Small intestine (tissue), 7 donors: ENCODE measurements around the gene SEL1L3. TPM values are rescaled to one million over a fixed set of nuclear protein-coding genes. Genes with fewer than 3 reads are reported as not detected.

ENCODE experiments used
- DNase-seq, 2 donors: peaks; one replicate each; pipeline versions ENCODE4 v3.0.0 to v3.0.0-alpha.2; 2013
- FAIRE-seq: peaks from 2 replicates; lab custom pipeline; 2012; peaks lifted over from hg19 to GRCh38; lab: Jason Lieb, UNC
- H3K27ac ChIP-seq, 3 donors: one replicate each; pipeline ENCODE4 v1.5.1; 2013; ENCODE audit warnings: low read length in 2 of 3, mild to moderate bottlenecking in 2 of 3, control low read depth in 1 of 3, inconsistent platforms in 1 of 3, low read depth in 1 of 3, moderate library complexity in 1 of 3
- H3K27me3 ChIP-seq, 3 donors: one replicate each; pipeline ENCODE4 v1.6.1; 2013; ENCODE audit warnings: low read length in 3 of 3, inconsistent platforms in 1 of 3; ENCODE audit not compliant: control insufficient read depth in 3 of 3, insufficient read depth in 3 of 3
- H3K36me3 ChIP-seq, 3 donors: one replicate each; pipeline ENCODE4 v1.6.1; 2013; ENCODE audit warnings: low read length in 3 of 3, inconsistent platforms in 1 of 3, low read depth in 1 of 3, mild to moderate bottlenecking in 1 of 3, moderate library complexity in 1 of 3; ENCODE audit not compliant: control insufficient read depth in 3 of 3, insufficient read depth in 2 of 3
- H3K4me1 ChIP-seq, 3 donors: one replicate each; pipeline ENCODE4 v1.6.1; 2013; ENCODE audit warnings: low read length in 2 of 3, inconsistent platforms in 1 of 3, low read depth in 1 of 3, mild to moderate bottlenecking in 1 of 3, moderate library complexity in 1 of 3; ENCODE audit not compliant: control insufficient read depth in 3 of 3, insufficient read depth in 2 of 3
- H3K4me3 ChIP-seq, 3 donors: one replicate each; pipeline ENCODE4 v1.5.1; 2013; ENCODE audit warnings: low read length in 3 of 3, control low read depth in 1 of 3, inconsistent platforms in 1 of 3, low read depth in 1 of 3, mild to moderate bottlenecking in 1 of 3, moderate library complexity in 1 of 3
- H3K9me3 ChIP-seq, 2 donors: one replicate each; pipeline ENCODE4 v1.6.1; 2013; ENCODE audit warnings: low read depth in 1 of 2, low read length in 1 of 2; ENCODE audit not compliant: control insufficient read depth in 2 of 2, insufficient read depth in 1 of 2
- WGBS, 3 donors: extraction: QIAGEN DNeasy Blood & Tissue Kit; methylation state at CpG; one replicate each; pipeline ENCODE4 v1.1.7; 2013; 5-methylcytosine and 5-hydroxymethylcytosine counted together
- polyA plus RNA-seq, 4 donors: library from polyadenylated mRNA; stranded (reverse) in 3 of 4; unstranded in 1 of 4; fragments of 200-250 nt in 3 of 4; fragments of 120-200 nt in 1 of 4; gene quantifications; one replicate each; pipeline versions ENCODE4 v1.2.1 to v1.2.3, GENCODE V29; 2013
- donor health status: healthy with polysubstance abuse.
- donor health status: control.
- donor health status: control.
- donor health status: Bipolar disorder and iron deficiency.
- donor health status: healthy.

The SEL1L3 gene
- polyA plus RNA-seq, 4 donors = 42.7 to 77.5 (median 51.2) TPM

- no peak for DNase-seq
- Histone ChIP-seq H3K27ac (no peak overlapping the region), H3K9me3 (no peaks in the 10 kb centered on the region), H3K36me3 (peaks cover 4 to 20% (median 9%) of the 10 kb centered on the region in 3 donors), H3K4me1 (no peaks in the 10 kb centered on the region), H3K4me3 (no peak overlapping the region), H3K27me3 (no peaks in the 10 kb centered on the region)
- 94 to 98% (median 96%) methylated on average over 4 of the region's 4 CpGs for WGBS, 3 donors
- no peak for FAIRE-seq
These were observed 34.9 kb downstream of the SEL1L3 start for GRCh38 chr4:25827897-25828296.

- DNase-seq = peak in 1 of 2 donors; percentile 29
- Histone ChIP-seq H3K4me1 (no peaks in the 10 kb centered on the region), H3K9me3 (no peaks in the 10 kb centered on the region), H3K4me3 (no peak overlapping the region), H3K27me3 (no peaks in the 10 kb centered on the region), H3K27ac (no peak overlapping the region), H3K36me3 (peaks cover 0 to 24% (median 8%) of the 10 kb centered on the region in 3 donors)
- 37 to 64% (median 50%) methylated on average over 4 of the region's 4 CpGs for WGBS, 3 donors
- no peak for FAIRE-seq
These were observed 35.4 kb downstream of the SEL1L3 start for GRCh38 chr4:25827373-25827772.

- H3K4me3 ChIP-seq = no peak overlapping the region
- peaks cover 4 to 24% (median 10%) of the 10 kb centered on the region in 3 donors for H3K36me3 ChIP-seq
- H3K4me1 ChIP-seq = no peaks in the 10 kb centered on the region
- no peaks in the 10 kb centered on the region for H3K9me3 ChIP-seq
- H3K27me3 ChIP-seq = no peaks in the 10 kb centered on the region
- FAIRE-seq = no peak
- H3K27ac ChIP-seq = no peak overlapping the region
- DNase-seq = no peak
- 90 to 96% (median 94%) methylated on average over 10 of the region's 10 CpGs for WGBS, 3 donors
These were observed 36.6 kb downstream of the SEL1L3 start for GRCh38 chr4:25826074-25826752.

- Histone ChIP-seq H3K27me3 (no peaks in the 10 kb centered on the region), H3K4me3 (no peak overlapping the region), H3K9me3 (no peaks in the 10 kb centered on the region), H3K27ac (no peak overlapping the region), H3K4me1 (no peaks in the 10 kb centered on the region), H3K36me3 (peaks cover 7 to 31% (median 18%) of the 10 kb centered on the region in 3 donors)
- no peak for FAIRE-seq
- DNase-seq = no peak
- WGBS, 3 donors = 79 to 86% (median 81%) methylated on average over 7 of the region's 7 CpGs
These were observed 39.2 kb downstream of the SEL1L3 start for GRCh38 chr4:25823632-25824031.

DNA sequence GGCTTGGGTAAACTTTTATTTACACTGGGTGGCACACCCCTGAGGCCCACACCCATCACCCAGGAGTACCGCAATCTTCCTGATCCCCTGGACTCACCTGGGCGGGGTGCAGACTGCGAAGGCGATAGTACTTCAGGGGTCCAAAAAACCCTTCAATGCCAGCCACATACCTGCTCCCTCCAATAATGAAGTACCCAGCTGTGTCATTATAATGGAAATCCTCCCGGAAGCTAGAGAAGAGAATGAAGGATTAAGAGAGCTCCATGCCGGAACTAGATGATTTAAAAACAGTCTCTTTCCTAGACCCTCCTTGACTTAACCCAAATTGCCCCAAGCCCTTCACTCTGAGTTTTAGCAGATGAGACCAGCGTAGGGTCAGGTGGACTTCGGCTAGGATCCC, 40.9 kb downstream of the SEL1L3 start:
- no peaks in the 10 kb centered on the region for H3K4me1 ChIP-seq
- H3K27me3 ChIP-seq = no peaks in the 10 kb centered on the region
- whole genome bisulfite sequencing, 3 donors = 89 to 93% (median 93%) methylated on average over 8 of the region's 8 CpGs
- no peaks in the 10 kb centered on the region for H3K9me3 ChIP-seq
- H3K27ac ChIP-seq = no peak overlapping the region
- no peak for DNase-seq
- FAIRE-seq = no peak
- H3K4me3 ChIP-seq = no peak overlapping the region
- H3K36me3 ChIP-seq = peaks cover 7 to 39% (median 28%) of the 10 kb centered on the region in 3 donors

DNA sequence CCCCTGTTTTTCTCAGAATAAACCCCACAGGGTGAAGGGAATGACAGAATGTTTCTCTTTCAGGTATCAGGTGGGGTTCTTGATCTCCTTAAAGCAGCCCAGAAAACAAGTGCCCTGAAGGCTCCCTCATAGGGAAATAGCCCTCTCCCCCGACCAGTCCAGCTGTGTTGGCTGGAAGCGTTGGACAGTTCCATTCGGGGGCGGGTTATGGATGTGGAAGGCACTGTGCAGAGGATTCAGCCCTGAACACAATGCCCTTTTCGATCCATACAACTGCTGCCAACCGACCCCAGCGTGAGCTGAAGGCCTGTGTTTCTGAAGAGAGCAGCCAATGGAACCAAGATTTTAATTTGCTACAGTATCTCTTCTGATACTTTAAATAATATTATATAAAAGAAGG, 41.5 kb downstream of the SEL1L3 start:
- no peak for FAIRE-seq

DNA sequence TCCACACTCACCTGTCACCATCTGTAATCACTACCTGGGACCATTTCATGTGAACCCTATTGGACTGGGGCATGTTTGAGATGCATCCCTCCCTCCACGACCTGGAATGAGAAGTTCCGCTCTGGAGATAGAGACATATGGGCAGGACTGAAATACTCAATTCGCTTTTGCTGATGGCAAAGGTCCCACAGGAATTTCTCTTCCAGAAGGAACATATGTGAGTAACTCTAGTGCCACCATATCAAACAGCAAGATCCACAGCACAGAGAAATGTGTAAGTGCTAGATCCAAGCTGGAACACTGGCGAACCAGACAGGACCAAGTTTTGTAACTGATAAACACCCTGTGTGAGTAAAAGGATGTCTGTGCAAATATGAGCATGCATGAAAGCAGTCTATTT, 43.9 kb downstream of the SEL1L3 start:
- Histone ChIP-seq H3K36me3 (peaks cover 7 to 51% (median 28%) of the 10 kb centered on the region in 3 donors), H3K4me1 (no peaks in the 10 kb centered on the region), H3K4me3 (no peak overlapping the region), H3K9me3 (no peaks in the 10 kb centered on the region), H3K27ac (no peak overlapping the region), H3K27me3 (no peaks in the 10 kb centered on the region)
- DNase-seq (no peak), FAIRE-seq (no peak)
- 83 to 86% (median 85%) methylated on average over 4 of the region's 4 CpGs for WGBS, 3 donors

More for the DNA sequence above, 41.5 kb downstream of the SEL1L3 start:
- Histone ChIP-seq H3K4me1 (no peaks in the 10 kb centered on the region), H3K27me3 (no peaks in the 10 kb centered on the region), H3K4me3 (no peak overlapping the region), H3K27ac (no peak overlapping the region), H3K9me3 (no peaks in the 10 kb centered on the region), H3K36me3 (peaks cover 7 to 41% (median 26%) of the 10 kb centered on the region in 3 donors)
- no peak for DNase-seq
- WGBS, 3 donors = 93 to 97% (median 96%) methylated on average over 7 of the region's 7 CpGs

GRCh38 chr4:25818371-25818871, 44.4 kb downstream of the SEL1L3 start:
- no peak for FAIRE-seq
- 90 to 97% (median 97%) methylated on average over 2 of the region's 2 CpGs for WGBS, 3 donors
- peaks cover 7 to 47% (median 28%) of the 10 kb centered on the region in 3 donors for H3K36me3 ChIP-seq
- H3K9me3 ChIP-seq = no peaks in the 10 kb centered on the region
- H3K27ac ChIP-seq = no peak overlapping the region
- H3K4me3 ChIP-seq = no peak overlapping the region
- no peaks in the 10 kb centered on the region for H3K4me1 ChIP-seq
- no peaks in the 10 kb centered on the region for H3K27me3 ChIP-seq
- no peak for DNase-seq
